Astrocyte of the hippocampus (primary cell): Measurements from ENCODE around the gene RAD51B.
"Not testable (repeated sequence)": the region's sequence is repeated elsewhere in the genome, so short reads cannot be mapped to it uniquely, and the experiment has no call there.

ENCODE experiments used
- DNase-seq: peaks from one replicate; pipeline ENCODE4 v3.0.0; 2011; ENCODE audit warnings: low read depth, low spot score

The RAD51B gene

DNA sequence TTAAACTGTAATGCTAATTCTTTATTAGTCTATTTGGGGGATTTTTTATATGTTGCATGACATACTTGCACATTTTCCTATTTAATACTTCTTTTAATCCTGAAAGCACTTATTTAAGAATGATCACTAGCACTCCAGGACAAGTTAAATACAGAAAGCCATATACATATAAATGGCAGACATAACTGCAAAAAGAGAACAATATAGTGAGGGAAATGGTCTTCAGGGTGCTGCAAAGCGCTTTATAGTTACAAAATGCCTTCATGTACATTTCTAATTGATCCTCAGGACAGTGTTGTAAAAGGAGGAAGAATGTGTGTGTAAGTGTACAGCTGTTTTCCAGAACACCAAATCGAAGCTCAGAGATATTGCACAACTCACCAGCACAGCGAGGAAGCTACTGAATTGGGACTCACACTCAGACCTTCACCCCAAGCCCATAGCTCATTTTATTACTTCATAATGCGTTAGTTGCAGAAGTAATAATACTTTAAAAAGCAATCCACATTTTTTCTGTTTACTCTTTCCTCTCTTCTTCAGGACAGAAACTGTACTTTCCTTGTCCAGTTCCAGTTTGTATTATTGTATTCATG is 428.2 kb downstream of the RAD51B start:
- DNase-seq: no peak

- peak; percentile 81 for DNase-seq
Measured at GRCh38 chr14:68248481-68249255, 429.1 kb downstream of the RAD51B start.

GRCh38 chr14:68249661-68250451 is 430.3 kb downstream of the RAD51B start:
- peak; percentile 55 for DNase-seq

DNA sequence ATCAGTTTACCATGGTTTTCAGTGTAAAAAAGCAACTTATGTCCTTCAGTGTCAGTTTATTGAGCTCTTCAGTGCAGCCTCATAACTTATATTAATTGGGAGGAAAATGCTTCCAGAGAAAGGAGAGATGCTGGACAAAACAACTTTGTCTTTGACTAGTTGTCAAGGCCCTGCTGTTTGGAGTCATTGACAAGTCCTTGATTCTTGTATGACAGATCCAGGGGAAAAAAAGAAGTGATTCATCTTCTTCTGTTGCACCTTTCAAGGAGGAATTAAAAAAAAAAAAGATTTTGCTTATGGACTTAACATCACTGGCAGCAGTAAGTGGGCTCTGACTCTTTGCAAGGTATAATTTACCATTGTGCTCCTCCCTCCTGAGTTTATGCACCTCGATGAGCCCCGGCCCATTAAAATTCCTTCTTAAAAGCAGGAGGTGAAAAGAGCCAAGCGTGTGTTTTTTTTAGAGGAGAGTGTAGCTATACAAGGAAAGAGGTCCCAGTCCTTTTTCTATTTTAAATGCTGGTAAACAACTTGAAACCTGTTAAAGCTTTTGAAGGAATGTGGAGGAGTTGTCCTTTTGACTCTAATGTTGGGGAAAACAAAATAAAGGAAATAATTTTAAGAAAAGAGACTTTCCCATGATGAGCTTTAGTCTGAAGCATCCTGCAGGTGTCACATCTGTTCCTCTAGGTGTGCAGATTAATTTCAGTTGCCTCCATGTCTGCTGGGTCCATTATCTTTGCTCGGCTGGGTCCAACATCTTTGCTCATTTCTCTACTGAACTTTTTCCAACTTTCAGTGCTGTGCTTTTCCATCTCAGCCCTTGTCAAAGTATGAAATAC is 431.6 kb downstream of the RAD51B start:
- DNase-seq: no peak

DNA sequence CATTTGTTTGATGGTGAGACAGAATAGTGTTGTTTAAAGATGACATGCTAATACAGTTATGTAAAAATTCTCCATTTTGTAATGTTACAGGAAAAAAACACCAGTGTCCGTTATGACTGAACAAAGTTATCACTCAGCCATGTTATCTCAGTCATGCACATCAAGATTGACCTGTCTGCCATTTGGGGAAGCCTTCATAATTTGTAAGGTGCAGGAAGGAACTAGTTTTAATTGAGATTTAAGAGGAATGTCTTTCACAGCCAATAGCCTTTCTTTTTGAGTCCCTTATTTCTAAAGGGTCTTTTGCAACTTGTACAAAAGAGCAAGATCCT is 432.2 kb downstream of the RAD51B start:
- no peak for DNase-seq

- no peak for DNase-seq
Measured at GRCh38 chr14:68253160-68253780, 433.7 kb downstream of the RAD51B start.

GRCh38 chr14:68253878-68254528 is 434.4 kb downstream of the RAD51B start:
- DNase-seq: no peak

GRCh38 chr14:68254669-68255527 is 435.3 kb downstream of the RAD51B start:
- no peak for DNase-seq

DNA sequence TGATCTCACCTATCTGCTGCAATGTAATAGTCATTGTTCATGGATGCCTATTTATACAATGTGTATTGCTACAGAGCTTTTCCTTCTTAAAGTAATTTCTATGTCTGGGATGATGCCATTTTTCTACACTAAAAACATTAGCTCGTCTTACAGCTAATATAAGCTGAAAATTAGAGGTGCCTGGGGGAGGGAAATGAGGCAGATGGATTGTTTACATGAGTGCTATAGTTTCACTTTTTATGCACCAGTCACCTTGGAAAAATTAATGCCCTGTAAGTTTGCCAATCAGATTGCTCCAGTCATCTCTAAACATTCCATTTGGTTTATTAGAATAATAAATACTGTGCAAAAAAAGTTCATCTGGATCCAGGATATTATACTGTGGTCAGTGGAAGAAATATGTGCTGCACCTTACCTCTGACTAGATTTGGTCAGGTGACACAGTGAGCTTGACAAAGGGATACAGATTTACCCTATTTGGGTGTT is 436.2 kb downstream of the RAD51B start:
- DNase-seq: peak; percentile 70

- no peak for DNase-seq
Measured at GRCh38 chr14:68257969-68258368, 438.4 kb downstream of the RAD51B start.

DNA sequence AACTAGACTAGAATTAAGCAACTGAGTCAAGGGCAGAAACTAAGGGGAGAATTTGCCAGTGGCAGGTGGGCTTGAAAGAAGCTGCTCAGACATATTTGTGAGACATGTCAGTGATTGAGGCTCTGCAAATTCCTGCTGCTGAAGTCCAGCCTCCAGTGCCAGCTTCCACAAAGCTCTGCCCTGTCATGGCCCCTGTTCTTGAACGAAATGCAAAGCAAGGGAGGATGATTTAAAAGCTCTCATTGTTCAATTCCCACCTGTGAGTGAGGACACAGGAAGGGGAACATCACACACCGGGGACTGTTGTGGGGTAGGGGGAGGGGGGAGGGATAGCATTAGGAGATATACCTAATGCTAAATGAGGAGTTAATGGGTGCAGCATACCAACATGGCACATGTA is 439.4 kb downstream of the RAD51B start:
- not testable (repeated sequence) for DNase-seq

DNA sequence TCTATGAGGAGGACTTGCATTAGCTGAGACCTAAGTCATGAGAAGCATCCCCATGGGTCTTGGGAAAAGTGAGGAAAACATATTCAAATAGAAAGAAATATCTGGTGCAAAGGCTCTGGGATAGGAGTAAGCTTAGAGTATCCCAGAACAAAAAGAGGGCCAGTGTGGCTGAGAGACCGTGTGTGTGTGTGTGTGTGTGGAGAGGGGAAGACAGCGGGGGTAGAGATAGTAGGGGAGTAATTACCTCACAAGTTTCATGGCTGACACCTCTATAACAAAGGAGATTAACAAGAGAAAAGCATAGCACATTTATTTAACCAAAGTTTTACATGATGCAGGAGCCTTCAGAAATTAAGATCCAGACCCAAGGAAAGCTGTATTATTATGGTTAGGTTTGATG is 440.5 kb downstream of the RAD51B start:
- DNase-seq: no peak

DNA sequence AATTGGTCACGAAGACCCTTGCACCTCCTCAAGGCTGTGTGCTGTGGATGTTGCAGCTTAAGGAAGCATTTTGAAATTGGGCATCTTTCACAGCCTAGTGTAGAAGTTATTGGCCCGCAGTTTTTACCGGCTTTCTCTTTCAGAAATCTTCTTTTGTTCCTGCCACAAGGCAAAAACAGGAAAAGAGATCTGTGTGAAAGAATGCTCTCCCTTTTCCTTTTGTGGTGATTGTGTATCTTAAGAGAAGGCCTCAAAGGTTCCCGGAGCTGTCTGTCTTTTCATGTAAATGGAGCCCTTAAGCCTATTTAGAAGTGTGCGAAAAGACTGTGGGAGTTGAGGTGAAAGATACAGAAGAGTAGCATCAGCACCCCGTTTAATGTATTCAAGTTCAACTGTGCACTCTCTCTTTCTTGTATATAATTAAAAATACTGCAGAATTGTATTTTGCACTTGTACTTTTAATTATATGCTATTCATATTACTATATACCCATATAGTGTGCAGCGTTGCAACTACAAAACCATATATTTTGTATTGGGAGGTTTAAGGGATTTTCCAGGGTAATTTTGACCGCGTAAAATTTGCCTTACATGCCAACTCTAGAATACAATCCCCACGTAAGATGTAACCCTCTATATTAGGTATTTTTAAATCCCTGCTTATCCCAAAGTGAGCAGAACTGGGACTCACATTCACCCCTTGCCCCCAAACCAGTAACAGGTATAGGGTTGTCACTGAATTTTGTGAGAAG is 441.7 kb downstream of the RAD51B start:
- no peak for DNase-seq

- DNase-seq: no peak
Measured at GRCh38 chr14:68262567-68262966, 443.0 kb downstream of the RAD51B start.

DNA sequence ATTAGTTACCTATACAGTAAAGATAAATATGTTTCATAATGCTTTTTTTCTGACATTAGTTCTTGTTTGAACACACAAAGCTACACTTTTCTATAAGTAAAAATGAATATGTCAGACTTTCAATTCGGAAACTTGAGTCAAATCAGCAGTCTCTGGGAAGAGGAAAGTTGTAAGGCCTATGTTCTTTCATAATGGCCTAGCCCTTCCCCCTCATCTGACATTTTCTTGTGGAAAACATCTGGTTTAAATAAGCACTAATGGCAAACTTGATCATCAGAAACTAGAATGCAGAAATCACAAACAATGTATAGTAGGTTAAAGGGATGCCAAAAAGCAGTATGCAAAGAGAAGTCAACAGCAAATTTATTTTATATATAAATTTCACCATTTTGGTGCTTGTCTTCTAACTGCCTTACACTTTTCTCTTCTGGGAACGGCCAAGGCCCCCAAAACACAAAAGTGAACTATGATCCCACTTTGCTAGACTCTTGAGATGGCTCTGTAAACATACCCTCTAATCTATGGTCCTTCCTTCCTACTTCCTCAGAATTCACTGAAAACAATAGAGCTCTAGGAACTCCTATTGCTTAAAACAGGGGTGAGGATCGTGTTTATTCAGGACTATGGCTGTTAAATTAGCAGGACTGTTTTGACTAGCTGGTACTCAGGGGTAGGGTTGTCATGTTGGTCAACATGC is 444.1 kb downstream of the RAD51B start:
- DNase-seq: no peak

GRCh38 chr14:68264260-68264569 is 444.6 kb downstream of the RAD51B start:
- DNase-seq: no peak

DNA sequence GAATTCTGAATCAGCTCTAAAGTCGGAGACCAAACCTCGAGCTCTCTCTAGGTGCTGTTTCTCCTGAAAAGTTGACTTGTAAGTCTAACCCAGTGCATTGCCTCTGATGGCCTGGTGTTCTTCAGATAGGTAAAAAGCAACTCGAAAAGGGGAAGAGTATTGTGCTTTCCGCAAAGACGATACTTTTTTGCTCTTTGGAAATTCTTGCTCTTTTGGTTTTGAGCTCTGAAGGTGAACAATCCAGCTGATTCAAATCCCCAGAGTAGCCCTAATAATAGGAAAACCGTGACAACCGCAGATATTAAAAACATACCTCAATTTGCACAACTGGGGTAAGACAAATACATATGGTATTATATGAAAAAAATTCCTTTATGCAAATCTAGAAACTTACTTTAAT is 447.4 kb downstream of the RAD51B start:
- no peak for DNase-seq

- no peak for DNase-seq
Measured at GRCh38 chr14:68268197-68268596, 448.6 kb downstream of the RAD51B start.

DNA sequence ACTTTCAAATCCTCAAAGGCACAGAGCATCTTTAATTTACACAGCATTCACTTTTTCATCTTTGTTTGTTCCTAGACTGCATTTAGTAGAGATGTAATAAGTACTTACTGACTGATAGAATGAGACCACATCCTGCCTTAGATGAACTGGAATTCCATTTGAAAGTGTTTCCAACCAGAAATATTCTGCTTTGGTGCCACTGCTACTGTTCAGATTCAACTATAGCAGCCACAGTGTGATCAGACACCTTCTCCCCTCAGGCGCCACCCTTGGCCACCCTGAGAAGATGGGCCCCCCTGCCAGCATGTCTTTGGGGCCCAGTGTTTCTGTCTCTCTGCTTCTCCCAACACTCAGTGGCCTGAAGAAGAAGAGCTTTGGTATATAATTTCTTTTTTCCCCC is 449.1 kb downstream of the RAD51B start:
- DNase-seq: peak; percentile 58
